Measurements from ENCODE around the gene POGZ. TPM values are rescaled to one million over a fixed set of nuclear protein-coding genes. Genes with fewer than 3 reads are reported as not detected.

The POGZ gene
- total and polyA plus RNA-seq, 2 of the 4 experiments (the other 2 are of a cell fraction) = 20.8 to 33.5 TPM

DNA sequence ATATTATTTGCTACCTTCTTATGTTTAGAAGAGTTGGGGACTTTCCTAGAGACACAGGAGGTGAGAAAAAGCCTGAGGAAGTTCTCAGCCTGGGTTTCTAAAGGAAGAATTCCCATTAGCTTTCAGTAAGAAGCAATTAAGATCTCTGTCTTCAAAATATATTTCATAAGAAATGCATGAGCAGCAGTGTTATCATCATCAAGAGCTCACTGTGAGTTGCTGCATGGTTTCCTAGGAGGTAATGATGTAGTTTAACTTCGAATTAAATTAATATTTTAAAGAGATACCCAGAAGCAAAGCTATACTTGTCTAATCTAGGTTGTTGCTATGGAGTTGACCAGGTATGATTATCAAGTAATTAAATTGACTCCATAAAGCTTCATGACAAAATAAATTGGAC lies 5.7 kb upstream of the POGZ start:
- no CpG with 5 or more reads among the region's 1 CpG for WGBS, 2 experiments (ENCODE audit: extremely low coverage in 2 of 2, insufficient read length in 1 of 2)
- H2AK9ac ChIP-seq (replicated peaks; ENCODE audit: low read depth, low read length, poor library complexity) = no peak overlapping the region
- H3K36me3 ChIP-seq (ENCODE audit: control insufficient read depth, insufficient read depth, low read length) = no peaks in the 10 kb centered on the region
- H2AFZ ChIP-seq (replicated peaks; ENCODE audit: low read length, poor library complexity) = no peak overlapping the region
- no peak overlapping the region for H2BK20ac ChIP-seq (ENCODE audit: low read depth, low read length)
- H2BK5ac ChIP-seq (ENCODE audit: low read depth, low read length, poor library complexity, severe bottlenecking) = no peak overlapping the region
- no peak for DNase-seq
- ChIA-PET CTCF (no interaction called here), POLR2A (ENCODE audit: unreplicated experiment) (no interaction called here)
- H4K5ac ChIP-seq (ENCODE audit: low read depth, low read length) = no peak overlapping the region
- H3K79me1 ChIP-seq (ENCODE audit: low read depth in 1 of 2, low read length in 2 of 2) = no peaks in the 10 kb centered on the region; a peak in 2 of 4 replicates
- in situ Hi-C loops (cut with MboI; ENCODE audit: low sequenced_read_pairs) = no loop called here
- H4K91ac ChIP-seq (ENCODE audit: insufficient read depth, low read depth, low read length) = no peak overlapping the region
- no peaks in the 10 kb centered on the region for H3K4me1 ChIP-seq (ENCODE audit: control insufficient read depth, insufficient read depth, low read length)
- no peak overlapping the region for H3K18ac ChIP-seq (ENCODE audit: low read depth, low read length)
- no peak overlapping the region for H2BK15ac ChIP-seq (ENCODE audit: low read depth, low read length)
- H3K23ac ChIP-seq (ENCODE audit: low read depth, low read length) = no peak overlapping the region
- dilution Hi-C loops (cut with HindIII; ENCODE audit: low sequenced_read_pairs, unreplicated experiment) = no loop called here
- TF ChIP-seq, protein P1, sequence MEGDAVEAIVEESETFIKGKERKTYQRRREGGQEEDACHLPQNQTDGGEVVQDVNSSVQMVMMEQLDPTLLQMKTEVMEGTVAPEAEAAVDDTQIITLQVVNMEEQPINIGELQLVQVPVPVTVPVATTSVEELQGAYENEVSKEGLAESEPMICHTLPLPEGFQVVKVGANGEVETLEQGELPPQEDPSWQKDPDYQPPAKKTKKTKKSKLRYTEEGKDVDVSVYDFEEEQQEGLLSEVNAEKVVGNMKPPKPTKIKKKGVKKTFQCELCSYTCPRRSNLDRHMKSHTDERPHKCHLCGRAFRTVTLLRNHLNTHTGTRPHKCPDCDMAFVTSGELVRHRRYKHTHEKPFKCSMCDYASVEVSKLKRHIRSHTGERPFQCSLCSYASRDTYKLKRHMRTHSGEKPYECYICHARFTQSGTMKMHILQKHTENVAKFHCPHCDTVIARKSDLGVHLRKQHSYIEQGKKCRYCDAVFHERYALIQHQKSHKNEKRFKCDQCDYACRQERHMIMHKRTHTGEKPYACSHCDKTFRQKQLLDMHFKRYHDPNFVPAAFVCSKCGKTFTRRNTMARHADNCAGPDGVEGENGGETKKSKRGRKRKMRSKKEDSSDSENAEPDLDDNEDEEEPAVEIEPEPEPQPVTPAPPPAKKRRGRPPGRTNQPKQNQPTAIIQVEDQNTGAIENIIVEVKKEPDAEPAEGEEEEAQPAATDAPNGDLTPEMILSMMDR (conservative IDR thresholded peaks at IDR 0.05; ENCODE audit: low read depth, low read length) = no peak
- TF ChIP-seq SMC3 (IDR thresholded peaks at IDR 0.05; ENCODE audit: low read depth, low read length) (no peak), MXI1 (IDR thresholded peaks at IDR 0.05; ENCODE audit: borderline replicate concordance, low read depth, low read length) (no peak), POLR2A (IDR thresholded peaks at IDR 0.05; ENCODE audit: low read depth, low read length) (no peak)
- no peaks in the 10 kb centered on the region for H3K9me3 ChIP-seq (ENCODE audit: control insufficient read depth, insufficient read depth, low read length)
- no peaks in the 10 kb centered on the region for H4K20me1 ChIP-seq (ENCODE audit: insufficient read depth, low read length)
- no peak overlapping the region for H3K56ac ChIP-seq (ENCODE audit: extremely low read depth, insufficient read depth, low read length)
- H3K4me3 ChIP-seq (ENCODE audit: insufficient read depth, low read depth, low read length) = no peak overlapping the region
- no peak overlapping the region for H3K4me2 ChIP-seq (ENCODE audit: low read depth, low read length)
- H3K27me3 ChIP-seq (ENCODE audit: control insufficient read depth, insufficient read depth, low read length) = peaks cover 9% of the 10 kb centered on the region
- H3K14ac ChIP-seq (replicated peaks; ENCODE audit: low read depth, low read length) = no peak overlapping the region
- no peak overlapping the region for H3K27ac ChIP-seq (ENCODE audit: insufficient read depth, low read length)
- no peak overlapping the region for H4K8ac ChIP-seq (ENCODE audit: low read depth in 2 of 2, low read length in 2 of 2)
- H3K4ac ChIP-seq (ENCODE audit: low read depth, low read length) = no peak overlapping the region
- no TSS peak for BruUV-seq (replicated peaks)
- H2BK120ac ChIP-seq (ENCODE audit: low read depth, low read length) = no peak overlapping the region
- intact Hi-C loops (cut with micrococcal nuclease) = no loop called here
- no peak overlapping the region for H3K9ac ChIP-seq (ENCODE audit: low read depth, low read length)
- no peaks in the 10 kb centered on the region for H3K9me1 ChIP-seq (ENCODE audit: insufficient read depth, low read length)
- no peak overlapping the region for H2AK5ac ChIP-seq (ENCODE audit: low read depth, low read length)
- no peak for ATAC-seq (ENCODE audit: low read depth)

Data from IMR-90 (cell line).